HEK293 (cell line): Measurements from ENCODE around the gene ALOX12B.

Experiments
- CTCF ChIA-PET: fragments of 350-600 bp; formaldehyde crosslinking; extraction: SDS; loops from one replicate; lab custom pipeline; 2021; ENCODE audit warnings: antibody characterized with exemption; lab: Yijun Ruan, JAX
- POLR2A ChIA-PET: fragments of 300-600 bp; formaldehyde crosslinking; extraction: SDS; loops from one replicate; lab custom pipeline; 2020; ENCODE audit warnings: antibody characterized with exemption, inconsistent platforms; lab: Yijun Ruan, JAX
- H3K27ac ChIP-seq: fragments of 200-500 bp; sonication (Bioruptor generic); 2 replicates; pipeline ENCODE4 v1.5.1; 2014; ENCODE audit warnings: low read depth, low read length, control low read depth, inconsistent platforms; ENCODE audit errors: extremely low read depth
- H3K36me3 ChIP-seq, 2 experiments: fragments of 200-500 bp in 1 of 2; sonication (Bioruptor generic) in 1 of 2; 1 replicate in 1 of 2; 2 replicates in 1 of 2; pipeline ENCODE4 v1.5.1; 2014 to 2017; ENCODE audit warnings: inconsistent platforms in 2 of 2, low read length in 2 of 2; ENCODE audit not compliant: control insufficient read depth in 2 of 2, insufficient read depth in 1 of 2
- H3K4me1 ChIP-seq: fragments of 200-500 bp; sonication (Bioruptor generic); 2 replicates; pipeline ENCODE4 v1.5.1; 2014; ENCODE audit warnings: mild to moderate bottlenecking, low read length, inconsistent platforms; ENCODE audit not compliant: control insufficient read depth, insufficient read depth
- H3K4me3 ChIP-seq: 2 replicates; pipeline ENCODE4 v1.5.1; 2011; ENCODE audit warnings: low read depth, mild to moderate bottlenecking, control low read depth, low read length, moderate library complexity
- H3K9me3 ChIP-seq: fragments of 200-500 bp; sonication (Bioruptor generic); 2 replicates; pipeline ENCODE4 v1.5.1; 2014; ENCODE audit warnings: low read depth, low read length, inconsistent platforms; ENCODE audit not compliant: control insufficient read depth, insufficient read depth
- BCL11B ChIP-seq: fragments of 450-650 bp; formaldehyde crosslinking; IDR thresholded peaks from 2 replicates; pipeline ENCODE4 v1.5.1; 2016; ENCODE audit warnings: low read depth, missing biosample characterization, missing genetic modification characterization
- EGR2 ChIP-seq: fragments of 450-650 bp; formaldehyde crosslinking; IDR thresholded peaks from 2 replicates; pipeline ENCODE4 v1.5.1; 2016; ENCODE audit warnings: low read depth, missing biosample characterization, missing genetic modification characterization
- ELK4 ChIP-seq: IDR thresholded peaks from 2 replicates; pipeline ENCODE4 v1.6.1; 2011; ENCODE audit warnings: mild to moderate bottlenecking, low read depth, low read length, borderline replicate concordance
- GLI4 ChIP-seq: fragments of 450-650 bp; formaldehyde crosslinking; IDR thresholded peaks from 2 replicates; pipeline ENCODE4 v1.5.1; 2016; ENCODE audit warnings: missing biosample characterization, missing genetic modification characterization
- HOXD13 ChIP-seq: sonication (generic); formaldehyde crosslinking; IDR thresholded peaks from 2 replicates; pipeline ENCODE4 v1.8.0; 2022; ENCODE audit warnings: missing genetic modification reagents, borderline replicate concordance
- KLF1 ChIP-seq: fragments of 450-650 bp; formaldehyde crosslinking; IDR thresholded peaks from 2 replicates; pipeline ENCODE4 v1.5.1; 2016; ENCODE audit warnings: missing biosample characterization, missing genetic modification characterization
- KLF10 ChIP-seq: fragments of 450-650 bp; IDR thresholded peaks from 2 replicates; pipeline ENCODE4 v1.5.1; 2018; ENCODE audit warnings: missing biosample characterization, mild to moderate bottlenecking, missing genetic modification characterization
- SCRT2 ChIP-seq: fragments of 450-650 bp; formaldehyde crosslinking; IDR thresholded peaks from 2 replicates; pipeline ENCODE4 v1.5.1; 2016; ENCODE audit warnings: missing biosample characterization, missing genetic modification characterization
- TRIM28 ChIP-seq: IDR thresholded peaks from 2 replicates; pipeline ENCODE4 v1.6.1; 2011; ENCODE audit warnings: low read length, control low read depth, borderline replicate concordance
- YY1 ChIP-seq: fragments of 450-650 bp; formaldehyde crosslinking; IDR thresholded peaks from 2 replicates; pipeline ENCODE4 v1.5.1; 2018; ENCODE audit warnings: missing biosample characterization, missing genetic modification characterization
- ZBTB21 ChIP-seq: fragments of 450-650 bp; formaldehyde crosslinking; IDR thresholded peaks from 2 replicates; pipeline ENCODE4 v1.5.1; 2017; ENCODE audit warnings: missing biosample characterization, missing genetic modification characterization
- ZFHX2 ChIP-seq: fragments of 450-650 bp; formaldehyde crosslinking; conservative IDR thresholded peaks from 2 replicates; pipeline ENCODE4 v1.5.1; 2016; ENCODE audit warnings: missing biosample characterization, missing genetic modification characterization
- ZNF174 ChIP-seq: fragments of 450-650 bp; formaldehyde crosslinking; IDR thresholded peaks from 2 replicates; pipeline ENCODE4 v1.5.0; 2017; ENCODE audit warnings: missing biosample characterization, mild to moderate bottlenecking, missing genetic modification characterization
- ZNF366 ChIP-seq: fragments of 450-650 bp; formaldehyde crosslinking; conservative IDR thresholded peaks from 2 replicates; pipeline ENCODE4 v1.5.1; 2016; ENCODE audit warnings: missing biosample characterization, missing genetic modification characterization
- ZNF488 ChIP-seq: fragments of 450-650 bp; formaldehyde crosslinking; IDR thresholded peaks from 2 replicates; pipeline ENCODE4 v1.5.1; 2016; ENCODE audit warnings: missing biosample characterization, missing genetic modification characterization
- ZNF549 ChIP-seq: fragments of 450-650 bp; IDR thresholded peaks from 2 replicates; pipeline ENCODE4 v1.5.1; 2018; ENCODE audit warnings: missing biosample characterization, missing genetic modification characterization, mild to moderate bottlenecking, inconsistent platforms, moderate library complexity
- ZNF580 ChIP-seq: fragments of 450-650 bp; formaldehyde crosslinking; IDR thresholded peaks from 2 replicates; pipeline ENCODE4 v1.5.1; 2016; ENCODE audit warnings: missing biosample characterization, missing genetic modification characterization
- ZNF600 ChIP-seq: fragments of 450-650 bp; formaldehyde crosslinking; IDR thresholded peaks from 2 replicates; pipeline ENCODE4 v1.5.1; 2016; ENCODE audit warnings: missing biosample characterization, missing genetic modification characterization
- ZNF629 ChIP-seq: fragments of 450-650 bp; formaldehyde crosslinking; IDR thresholded peaks from 2 replicates; pipeline ENCODE4 v1.5.1; 2017; ENCODE audit warnings: missing biosample characterization, missing genetic modification characterization
- ZNF639 ChIP-seq: fragments of 450-650 bp; formaldehyde crosslinking; IDR thresholded peaks from 2 replicates; pipeline ENCODE4 v1.5.1; 2016; ENCODE audit warnings: missing biosample characterization, missing genetic modification characterization
- ZNF785 ChIP-seq: fragments of 450-650 bp; formaldehyde crosslinking; IDR thresholded peaks from 2 replicates; pipeline ENCODE4 v1.5.1; 2016; ENCODE audit warnings: missing biosample characterization, missing genetic modification characterization
- ZNF837 ChIP-seq: fragments of 450-650 bp; formaldehyde crosslinking; IDR thresholded peaks from 2 replicates; pipeline ENCODE4 v1.5.1; 2016; ENCODE audit warnings: missing biosample characterization, missing genetic modification characterization
- ZXDB ChIP-seq: fragments of 450-650 bp; formaldehyde crosslinking; IDR thresholded peaks from 2 replicates; pipeline ENCODE4 v1.5.1; 2016; ENCODE audit warnings: missing biosample characterization, missing genetic modification characterization

ALOX12B gene

GRCh38 chr17:8076502-8077266 is 10.8 kb downstream of the ALOX12B start:
- POLR2A ChIA-PET: no interaction called here
- CTCF ChIA-PET: interaction anchor here (0.6 to 27.3 kb wide), 5 partner anchors 12 to 300 kb away, joined by 3 to 561 read pairs (median 214); partner anchors contain the start of gene ALOX12B
- no peak overlapping the region for H3K27ac ChIP-seq
- H3K4me1 ChIP-seq: peaks cover 7% of the 10 kb centered on the region
- TF ChIP-seq SCRT2 (tag by site-specific recombination) (no peak), ZFHX2 (0 out of 2 replicates have a peak, but pooled peaks have one; percentile 23), EGR2 (tag by site-specific recombination) (0 out of 2 replicates have a peak, but pooled peaks have one; percentile 34), YY1 (tag by site-specific recombination) (no peak), KLF1 (tag by site-specific recombination) (no peak), ZNF785 (tag by site-specific recombination) (no peak), TRIM28 (no peak), BCL11B (no peak), ZNF174 (no peak)
- no peak overlapping the region for H3K4me3 ChIP-seq
- peaks cover 0 to 3% of the 10 kb centered on the region in 2 experiments; a peak in 1 of 3 replicates for H3K36me3 ChIP-seq
- no peaks in the 10 kb centered on the region; the same call in 1 of the 2 replicates for H3K9me3 ChIP-seq

GRCh38 chr17:8075574-8076342 is 11.8 kb downstream of the ALOX12B start:
- ChIA-PET CTCF (interaction anchor here (0.6 to 27.3 kb wide), 7 partner anchors 10 to 342 kb away, joined by 3 to 561 read pairs (median 54); partner anchors contain the start of genes ALOX12B and ALOXE3), POLR2A (interaction anchor here (1.2 kb wide), 1 partner anchor 144 kb away, joined by 4 read pairs; the partner anchor contains the start of genes CNTROB and TRAPPC1)
- no peaks in the 10 kb centered on the region for H3K9me3 ChIP-seq
- H3K27ac ChIP-seq: no peak overlapping the region
- TF ChIP-seq HOXD13 (CRISPR knock-in tag): no peak
- TF ChIP-seq ZNF629 (tag by site-specific recombination): no peak
- no peak for TF ChIP-seq ELK4
- TF ChIP-seq ZNF600: 0 out of 2 replicates have a peak, but pooled peaks have one; percentile 9
- peaks cover 7% of the 10 kb centered on the region for H3K4me1 ChIP-seq
- no peaks in the 10 kb centered on the region for H3K36me3 ChIP-seq
- H3K4me3 ChIP-seq: no peak overlapping the region

GRCh38 chr17:8075081-8075480 is 12.4 kb downstream of the ALOX12B start:
- TF ChIP-seq KLF10 (tag by site-specific recombination): no peak
- Histone ChIP-seq H3K27ac (no peak overlapping the region), H3K36me3 (no peaks in the 10 kb centered on the region), H3K4me3 (no peak overlapping the region), H3K9me3 (no peaks in the 10 kb centered on the region), H3K4me1 (peaks cover under 1% of the 10 kb centered on the region)
- POLR2A ChIA-PET: interaction anchor here (1.2 kb wide), 1 partner anchor 143 kb away, joined by 4 read pairs; the partner anchor contains the start of genes CNTROB and TRAPPC1
- CTCF ChIA-PET: interaction anchor here (0.6 to 27.3 kb wide), 15 partner anchors 10 to 711 kb away, joined by 3 to 561 read pairs (median 5); partner anchors contain the start of genes ALOX12B and ALOXE3

- CTCF ChIA-PET: interaction anchor here (0.6 to 27.3 kb wide), 26 partner anchors 9 to 814 kb away, joined by 3 to 561 read pairs (median 4); partner anchors contain the start of genes ALOX12B, ALOXE3, CNTROB and SLC25A35
- H3K9me3 ChIP-seq: no peaks in the 10 kb centered on the region
- no peak overlapping the region for H3K4me3 ChIP-seq
- no peaks in the 10 kb centered on the region for H3K36me3 ChIP-seq
- H3K4me1 ChIP-seq: no peaks in the 10 kb centered on the region
- no peak overlapping the region for H3K27ac ChIP-seq
- POLR2A ChIA-PET: interaction anchor here (0.6 to 1.2 kb wide), 4 partner anchors 11 to 209 kb away, joined by 4 to 10 read pairs (median 4); partner anchors contain the start of genes ALOX12B, CNTROB and TRAPPC1
- TF ChIP-seq ZNF837: no peak
- no peak for TF ChIP-seq GLI4 (tag by site-specific recombination)
- no peak for TF ChIP-seq ZBTB21 (tag by site-specific recombination)
- TF ChIP-seq ZNF488 (tag by site-specific recombination): no peak
- no peak for TF ChIP-seq ZNF580 (tag by site-specific recombination)
- TF ChIP-seq ZNF639 (tag by site-specific recombination): no peak
- TF ChIP-seq ZXDB: no peak
- no peak for TF ChIP-seq ZNF366 (tag by site-specific recombination)
- no peak for TF ChIP-seq ZNF549 (tag by site-specific recombination)
Measured at GRCh38 chr17:8074554-8074953, 13.0 kb downstream of the ALOX12B start.
